IMR-90 (cell line): ENCODE data around the gene MYRFL. TPM values are rescaled to one million over a fixed set of nuclear protein-coding genes. Genes with fewer than 3 reads are reported as not detected.

Experiments
- ATAC-seq: fragments of 200-7000 bp; cut with Tn5 transposase; 2 replicates; pipeline ENCODE4 v1.9.1; 2020; ENCODE audit warnings: low read depth, mild to moderate bottlenecking, moderate library complexity
- BruUV-seq: library from RNA; stranded (reverse); fragments of 400-500 nt; replicated peaks from 2 replicates; lab custom pipeline; 2021; lab: Mats Ljungman, UMichigan
- CTCF ChIA-PET: fragments of 300-600 bp; formaldehyde crosslinking; extraction: SDS; loops from one replicate; lab custom pipeline; 2021; ENCODE audit warnings: antibody characterized with exemption; lab: Yijun Ruan, JAX
- POLR2A ChIA-PET: fragments of 300-600 bp; sonication (Branson Sonifier 250); formaldehyde crosslinking; loops from one replicate; lab custom pipeline; 2022; ENCODE audit warnings: antibody characterized with exemption; ENCODE audit not compliant: unreplicated experiment; lab: Charles Lee
- DNase-seq: peaks from one replicate; pipeline ENCODE4 v3.0.0; 2013
- H2AFZ ChIP-seq: replicated peaks from 2 replicates; pipeline ENCODE3; 2013; ENCODE audit warnings: low read length, mild to moderate bottlenecking; ENCODE audit not compliant: poor library complexity
- H2AK5ac ChIP-seq: 2 replicates; pipeline ENCODE4 v1.6.1; 2013; ENCODE audit warnings: low read depth, low read length, inconsistent platforms
- H2AK9ac ChIP-seq: replicated peaks from 2 replicates; pipeline ENCODE3; 2013; ENCODE audit warnings: mild to moderate bottlenecking, low read depth, low read length, moderate library complexity; ENCODE audit not compliant: poor library complexity
- H2BK120ac ChIP-seq: 2 replicates; pipeline ENCODE4 v1.6.1; 2013; ENCODE audit warnings: low read depth, low read length, inconsistent platforms
- H2BK15ac ChIP-seq: 3 replicates; pipeline ENCODE4 v1.6.1; 2013; ENCODE audit warnings: low read depth, low read length, inconsistent platforms
- H2BK20ac ChIP-seq: 2 replicates; pipeline ENCODE4 v1.6.1; 2013; ENCODE audit warnings: low read depth, mild to moderate bottlenecking, inconsistent platforms, low read length, moderate library complexity
- H2BK5ac ChIP-seq: 2 replicates; pipeline ENCODE4 v1.6.1; 2013; ENCODE audit warnings: mild to moderate bottlenecking, low read depth, low read length, inconsistent platforms; ENCODE audit not compliant: poor library complexity, severe bottlenecking
- H3K14ac ChIP-seq: replicated peaks from 2 replicates; pipeline ENCODE4 v1.6.1; 2013; ENCODE audit warnings: low read depth, low read length, inconsistent platforms
- H3K18ac ChIP-seq: 2 replicates; pipeline ENCODE4 v1.6.1; 2013; ENCODE audit warnings: low read depth, low read length, control low read depth
- H3K23ac ChIP-seq: 2 replicates; pipeline ENCODE4 v1.6.1; 2013; ENCODE audit warnings: low read depth, low read length, inconsistent platforms
- H3K27ac ChIP-seq: 2 replicates; pipeline ENCODE4 v1.5.1; 2013; ENCODE audit warnings: mild to moderate bottlenecking, control low read depth, low read length; ENCODE audit not compliant: insufficient read depth
- H3K27me3 ChIP-seq: 2 replicates; pipeline ENCODE4 v1.6.1; 2013; ENCODE audit warnings: low read length; ENCODE audit not compliant: control insufficient read depth, insufficient read depth
- H3K36me3 ChIP-seq: 2 replicates; pipeline ENCODE4 v1.6.1; 2013; ENCODE audit warnings: low read length, mixed read lengths; ENCODE audit not compliant: control insufficient read depth, insufficient read depth
- H3K4ac ChIP-seq: 2 replicates; pipeline ENCODE4 v1.6.1; 2013; ENCODE audit warnings: low read depth, low read length, inconsistent platforms
- H3K4me1 ChIP-seq: 2 replicates; pipeline ENCODE4 v1.6.1; 2013; ENCODE audit warnings: low read length, mixed read lengths; ENCODE audit not compliant: control insufficient read depth, insufficient read depth
- H3K4me2 ChIP-seq: 2 replicates; pipeline ENCODE4 v1.6.1; 2013; ENCODE audit warnings: low read depth, mild to moderate bottlenecking, control low read depth, low read length, moderate library complexity
- H3K4me3 ChIP-seq: 2 replicates; pipeline ENCODE4 v1.5.1; 2013; ENCODE audit warnings: low read depth, mild to moderate bottlenecking, control low read depth, low read length, moderate library complexity; ENCODE audit not compliant: insufficient read depth
- H3K56ac ChIP-seq: 2 replicates; pipeline ENCODE4 v1.6.1; 2013; ENCODE audit warnings: low read length, inconsistent platforms; ENCODE audit not compliant: insufficient read depth; ENCODE audit errors: extremely low read depth
- H3K79me1 ChIP-seq, 2 experiments: 2 replicates each; pipeline ENCODE4 v1.6.1; 2013; ENCODE audit warnings: low read length in 2 of 2, inconsistent platforms in 1 of 2, low read depth in 1 of 2
- H3K9ac ChIP-seq: 2 replicates; pipeline ENCODE4 v1.6.1; 2013; ENCODE audit warnings: low read depth, low read length, control low read depth
- H3K9me1 ChIP-seq: 2 replicates; pipeline ENCODE4 v1.6.1; 2013; ENCODE audit warnings: low read length, inconsistent platforms; ENCODE audit not compliant: insufficient read depth
- H3K9me3 ChIP-seq: 2 replicates; pipeline ENCODE4 v1.6.1; 2013; ENCODE audit warnings: low read length; ENCODE audit not compliant: control insufficient read depth, insufficient read depth
- H4K20me1 ChIP-seq: 2 replicates; pipeline ENCODE4 v1.6.1; 2013; ENCODE audit warnings: low read length, inconsistent platforms; ENCODE audit not compliant: insufficient read depth
- H4K5ac ChIP-seq: 2 replicates; pipeline ENCODE4 v1.6.1; 2013; ENCODE audit warnings: mild to moderate bottlenecking, low read depth, low read length, control low read depth
- H4K8ac ChIP-seq, 2 experiments: 2 replicates each; pipeline ENCODE4 v1.6.1; 2013; ENCODE audit warnings: low read depth in 2 of 2, low read length in 2 of 2, control low read depth in 1 of 2, inconsistent platforms in 1 of 2
- H4K91ac ChIP-seq: 2 replicates; pipeline ENCODE4 v1.6.1; 2013; ENCODE audit warnings: low read depth, low read length, inconsistent platforms; ENCODE audit not compliant: insufficient read depth
- CHD1 ChIP-seq: IDR thresholded peaks from 2 replicates; pipeline ENCODE4 v1.6.1; 2012; ENCODE audit warnings: low read depth, low read length, improper control_type of control experiment
- MAZ ChIP-seq: IDR thresholded peaks from 2 replicates; pipeline ENCODE4 v1.6.1; 2012; ENCODE audit warnings: low read depth, mild to moderate bottlenecking, low read length, improper control_type of control experiment, moderate library complexity, borderline replicate concordance
- NFE2L2 ChIP-seq: fragments of 150-350 bp; IDR thresholded peaks from 2 replicates; pipeline ENCODE4 v1.6.1; 2016; ENCODE audit warnings: low read depth, mild to moderate bottlenecking, low read length
- USF2 ChIP-seq: fragments of 150-350 bp; IDR thresholded peaks from 2 replicates; pipeline ENCODE4 v1.6.1; 2017; ENCODE audit warnings: mild to moderate bottlenecking, antibody characterized with exemption, low read length, low read depth
- WGBS, 2 experiments: methylation state at CpG; one replicate each; pipeline versions ENCODE4 v1.1.5 to v1.1.7; 2013; ENCODE audit warnings: missing lambda C conversion rate in 2 of 2; ENCODE audit not compliant: insufficient read length in 1 of 2; ENCODE audit errors: extremely low coverage in 2 of 2; 5-methylcytosine and 5-hydroxymethylcytosine counted together
- dilution Hi-C: fragments of 300-500 bp; cut with HindIII; formaldehyde crosslinking; loops from one replicate; pipeline ENCODE4 v1.14.3; 2018; ENCODE audit warnings: low sequenced_read_pairs; ENCODE audit not compliant: unreplicated experiment
- in situ Hi-C: fragments of 300-500 bp; cut with MboI; formaldehyde crosslinking; loops from 3 replicates; pipeline ENCODE4 v1.14.3; 2019; ENCODE audit warnings: low sequenced_read_pairs, inconsistent platforms, mixed read lengths
- intact Hi-C: fragments of 100-400 bp; cut with micrococcal nuclease; formaldehyde crosslinking; loops from 2 replicates; pipeline ENCODE4 v1.10.0; 2022
- polyA plus RNA-seq, 3 experiments: library from polyadenylated mRNA; depleted of rRNA; stranded (reverse); fragments of >200 nt; gene quantifications; 2 replicates each; pipeline ENCODE4 v1.2.3, GENCODE V29; 2012; ENCODE audit warnings: low replicate concordance in 1 of 3
- total RNA-seq: library from RNA; depleted of rRNA; stranded (reverse); fragments of >200 nt; gene quantifications from 2 replicates; pipeline ENCODE4 v1.2.3, GENCODE V29; 2012

MYRFL gene
- total and polyA plus RNA-seq, 2 of the 4 experiments (the other 2 are of a cell fraction): not detected

- Histone ChIP-seq H2BK15ac (no peak overlapping the region), H3K79me1 (no peaks in the 10 kb centered on the region), H4K8ac (no peak overlapping the region), H2BK20ac (no peak overlapping the region), H3K9me1 (no peaks in the 10 kb centered on the region), H3K4me3 (no peak overlapping the region), H2AK5ac (no peak overlapping the region), H3K9me3 (no peaks in the 10 kb centered on the region), H4K20me1 (no peaks in the 10 kb centered on the region), H4K91ac (no peak overlapping the region), H3K4me2 (no peak overlapping the region), H2AFZ (no peak overlapping the region), H3K4me1 (no peaks in the 10 kb centered on the region), H3K36me3 (no peaks in the 10 kb centered on the region), H2BK5ac (no peak overlapping the region), H4K5ac (no peak overlapping the region), H3K23ac (no peak overlapping the region), H3K18ac (no peak overlapping the region), H3K4ac (no peak overlapping the region), H3K27me3 (no peaks in the 10 kb centered on the region; the same call in 1 of the 2 replicates), H2AK9ac (no peak overlapping the region), H3K56ac (no peak overlapping the region), H3K14ac (no peak overlapping the region), H3K27ac (no peak overlapping the region), H2BK120ac (no peak overlapping the region), H3K9ac (no peak overlapping the region)
- intact Hi-C loops: no loop called here
- no peak for DNase-seq
- in situ Hi-C loops: no loop called here
- no peak for ATAC-seq
- TF ChIP-seq USF2 (no peak), MAZ (no peak), NFE2L2 (no peak), CHD1 (no peak)
- POLR2A ChIA-PET: no interaction called here
- CTCF ChIA-PET: no interaction called here
- no TSS peak for BruUV-seq
- dilution Hi-C loops: no loop called here
- WGBS, 2 experiments: no CpG with 5 or more reads among the region's 2 CpGs
Observed at GRCh38 chr12:69834147-69834546, 9.1 kb downstream of the MYRFL start.
